K562 (cell line): Measurements from ENCODE around the gene HSD17B8. TPM values are rescaled to one million over a fixed set of nuclear protein-coding genes. Genes with fewer than 3 reads are reported as not detected.

Experiments
- CHD1 ChIP-seq: fragments of 200-600 bp; sonication (generic); IDR thresholded peaks from one replicate; pipeline ENCODE4 v1.6.1; 2012; ENCODE audit warnings: mild to moderate bottlenecking, moderate library complexity, low read length, inconsistent platforms
- ESRRA ChIP-seq: fragments of 450-650 bp; IDR thresholded peaks from 2 replicates; pipeline ENCODE4 v1.6.1; 2014; ENCODE audit warnings: low read depth, mild to moderate bottlenecking, moderate library complexity, borderline replicate concordance
- HBP1 ChIP-seq: fragments of 450-650 bp; formaldehyde crosslinking; IDR thresholded peaks from 2 replicates; pipeline ENCODE4 v1.4.0; 2022; ENCODE audit warnings: missing genetic modification characterization
- HMGN3 ChIP-seq: IDR thresholded peaks from 2 replicates; pipeline ENCODE4 v1.6.1; 2011; ENCODE audit warnings: borderline replicate concordance, low read depth, mild to moderate bottlenecking, mixed read lengths, low read length; ENCODE audit not compliant: insufficient read length; ENCODE audit errors: extremely low read depth
- PCBP2 ChIP-seq: fragments of 200-400 bp; formaldehyde crosslinking; IDR thresholded peaks from 2 replicates; pipeline ENCODE4 v1.6.1; 2018; ENCODE audit warnings: low read length, low read depth, mild to moderate bottlenecking, moderate library complexity; ENCODE audit not compliant: poor library complexity, severe bottlenecking
- POLR2AphosphoS2 ChIP-seq: IDR thresholded peaks from 2 replicates; pipeline ENCODE4 v1.6.1; 2012; ENCODE audit warnings: low read length, improper control_type of control experiment
- POLR2G ChIP-seq: fragments of 200-400 bp; formaldehyde crosslinking; IDR thresholded peaks from 2 replicates; pipeline ENCODE4 v1.6.1; 2017; ENCODE audit warnings: low read depth, mild to moderate bottlenecking, antibody characterized with exemption, low read length, moderate library complexity
- RCOR1 ChIP-seq, 2 experiments: IDR thresholded peaks; 2 replicates each; pipeline ENCODE4 v1.6.1; 2012; ENCODE audit warnings: low read depth in 2 of 2, low read length in 2 of 2, borderline replicate concordance in 1 of 2, improper control_type of control experiment in 1 of 2
- UBTF ChIP-seq, 2 experiments: IDR thresholded peaks; 2 replicates each; pipeline ENCODE4 v1.6.1; 2012; ENCODE audit warnings: improper control_type of control experiment in 2 of 2, low read depth in 2 of 2, low read length in 2 of 2, borderline replicate concordance in 1 of 2
- WHSC1 ChIP-seq: IDR thresholded peaks from one replicate; pipeline ENCODE4 v1.6.1; 2012; ENCODE audit warnings: low read length, control low read depth, inconsistent platforms
- XRCC4 ChIP-seq: IDR thresholded peaks from one replicate; pipeline ENCODE4 v1.6.1; 2011; ENCODE audit not compliant: insufficient read depth, insufficient read length; ENCODE audit errors: extremely low read depth
- ZFX ChIP-seq: sonication (generic); formaldehyde crosslinking; IDR thresholded peaks from 2 replicates; pipeline ENCODE4 v1.8.0; 2022; ENCODE audit warnings: mild to moderate bottlenecking, missing genetic modification reagents, moderate library complexity
- ZNF232 ChIP-seq: sonication (generic); formaldehyde crosslinking; IDR thresholded peaks from 2 replicates; pipeline ENCODE4 v1.8.0; 2022; ENCODE audit warnings: mild to moderate bottlenecking, missing genetic modification reagents
- ZNF445 ChIP-seq: fragments of 250-450 bp; sonication (Bioruptor Pico); IDR thresholded peaks from 2 replicates; pipeline ENCODE4 v1.4.0; 2020; ENCODE audit warnings: low read depth, mild to moderate bottlenecking, moderate library complexity
- polyA plus RNA-seq, 8 experiments: library from polyadenylated mRNA; depleted of rRNA in 4 of 8; stranded (reverse) in 5 of 8; unstranded in 3 of 8; fragments of >200 nt; fragmentation: Nextera tagmentation in 2 of 8; fragmentation: Illumina TruSeq in 1 of 8; extraction: Ambion mirVana in 2 of 8; extraction: Trizol in 1 of 8; gene quantifications; 2 replicates each; pipeline versions ENCODE4 v1.2.1 to v1.2.3, GENCODE V29; 2011 to 2014; ENCODE audit warnings: inconsistent platforms in 1 of 8, missing spikeins in 1 of 8
- total RNA-seq, 7 experiments: library from RNA; depleted of rRNA in 6 of 7; stranded (reverse); fragments of >200 nt in 6 of 7; fragmentation: Illumina TruSeq in 2 of 7; extraction: Trizol in 2 of 7; gene quantifications; 2 replicates each; pipeline versions ENCODE4 v1.2.1 to v1.2.3, GENCODE V29; 2011 to 2021; ENCODE audit warnings: low replicate concordance in 1 of 7
- TF ChIP-seq, protein P1 (sequence below): IDR thresholded peaks from 2 replicates; pipeline ENCODE4 v1.6.1; 2014; ENCODE audit warnings: antibody characterized with exemption
- TF ChIP-seq, protein P2 (sequence below), 2 experiments: fragments of 450-650 bp in 1 of 2; IDR thresholded peaks; 2 replicates each; pipeline ENCODE4 v1.6.1; 2011 to 2017; ENCODE audit warnings: low read depth in 2 of 2, antibody characterized with exemption in 1 of 2, borderline replicate concordance in 1 of 2, low read length in 1 of 2, mild to moderate bottlenecking in 1 of 2, mixed read lengths in 1 of 2; ENCODE audit not compliant: control insufficient read depth in 1 of 2

HSD17B8 gene
- total and polyA plus RNA-seq, 9 of the 15 experiments (the other 6 are each of a cell fraction or from before 2014, with no cell fraction given), result 3.7 to 35.2 (median 14.2) TPM

GRCh38 chr6:33161354-33162331 is 42.8 kb upstream of the HSD17B8 start (continued):
- TF ChIP-seq HMGN3 (peak; percentile 61), ZNF232 (CRISPR knock-in tag) (0 out of 2 replicates have a peak, but pooled peaks have one; percentile 42), RCOR1 (IDR thresholded peaks at IDR 0.05; ENCODE audit: borderline replicate concordance in 1 of 2, low read depth in 2 of 2, low read length in 2 of 2) (peak in 1 of 2 experiments; percentile 52; a peak in 2 of 4 replicates), UBTF (IDR thresholded peaks at IDR 0.05; ENCODE audit: borderline replicate concordance in 1 of 2, low read depth in 2 of 2, low read length in 2 of 2) (0 out of 4 replicates have a peak, but pooled peaks of 1 of the 2 experiments have one; percentile 57), PCBP2 (no peak), POLR2G (peak; percentile 69), WHSC1 (no peak), CHD1 (no peak), POLR2AphosphoS2 (no peak), ESRRA (0 out of 2 replicates have a peak, but pooled peaks have one; percentile 29), HBP1 (CRISPR knock-in tag) (peak; percentile 60; the same call in 1 of the 2 replicates), ZNF445 (CRISPR knock-in tag) (no peak), ZFX (CRISPR knock-in tag) (peak; percentile 65), XRCC4 (no peak)
- TF ChIP-seq, protein P1, sequence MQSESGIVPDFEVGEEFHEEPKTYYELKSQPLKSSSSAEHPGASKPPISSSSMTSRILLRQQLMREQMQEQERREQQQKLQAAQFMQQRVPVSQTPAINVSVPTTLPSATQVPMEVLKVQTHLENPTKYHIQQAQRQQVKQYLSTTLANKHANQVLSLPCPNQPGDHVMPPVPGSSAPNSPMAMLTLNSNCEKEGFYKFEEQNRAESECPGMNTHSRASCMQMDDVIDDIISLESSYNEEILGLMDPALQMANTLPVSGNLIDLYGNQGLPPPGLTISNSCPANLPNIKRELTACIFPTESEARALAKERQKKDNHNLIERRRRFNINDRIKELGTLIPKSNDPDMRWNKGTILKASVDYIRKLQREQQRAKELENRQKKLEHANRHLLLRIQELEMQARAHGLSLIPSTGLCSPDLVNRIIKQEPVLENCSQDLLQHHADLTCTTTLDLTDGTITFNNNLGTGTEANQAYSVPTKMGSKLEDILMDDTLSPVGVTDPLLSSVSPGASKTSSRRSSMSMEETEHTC, result no peak
- TF ChIP-seq, protein P2, sequence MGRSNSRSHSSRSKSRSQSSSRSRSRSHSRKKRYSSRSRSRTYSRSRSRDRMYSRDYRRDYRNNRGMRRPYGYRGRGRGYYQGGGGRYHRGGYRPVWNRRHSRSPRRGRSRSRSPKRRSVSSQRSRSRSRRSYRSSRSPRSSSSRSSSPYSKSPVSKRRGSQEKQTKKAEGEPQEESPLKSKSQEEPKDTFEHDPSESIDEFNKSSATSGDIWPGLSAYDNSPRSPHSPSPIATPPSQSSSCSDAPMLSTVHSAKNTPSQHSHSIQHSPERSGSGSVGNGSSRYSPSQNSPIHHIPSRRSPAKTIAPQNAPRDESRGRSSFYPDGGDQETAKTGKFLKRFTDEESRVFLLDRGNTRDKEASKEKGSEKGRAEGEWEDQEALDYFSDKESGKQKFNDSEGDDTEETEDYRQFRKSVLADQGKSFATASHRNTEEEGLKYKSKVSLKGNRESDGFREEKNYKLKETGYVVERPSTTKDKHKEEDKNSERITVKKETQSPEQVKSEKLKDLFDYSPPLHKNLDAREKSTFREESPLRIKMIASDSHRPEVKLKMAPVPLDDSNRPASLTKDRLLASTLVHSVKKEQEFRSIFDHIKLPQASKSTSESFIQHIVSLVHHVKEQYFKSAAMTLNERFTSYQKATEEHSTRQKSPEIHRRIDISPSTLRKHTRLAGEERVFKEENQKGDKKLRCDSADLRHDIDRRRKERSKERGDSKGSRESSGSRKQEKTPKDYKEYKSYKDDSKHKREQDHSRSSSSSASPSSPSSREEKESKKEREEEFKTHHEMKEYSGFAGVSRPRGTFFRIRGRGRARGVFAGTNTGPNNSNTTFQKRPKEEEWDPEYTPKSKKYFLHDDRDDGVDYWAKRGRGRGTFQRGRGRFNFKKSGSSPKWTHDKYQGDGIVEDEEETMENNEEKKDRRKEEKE (IDR thresholded peaks at IDR 0.05; ENCODE audit: borderline replicate concordance in 1 of 2, control insufficient read depth in 1 of 2, low read depth in 2 of 2, low read length in 1 of 2), result no peak
